HG03469 (cell line): ENCODE results near the gene DCDC2C.
"Not testable (repeated sequence)": the region's sequence is repeated elsewhere in the genome, so short reads cannot be mapped to it uniquely, and the experiment has no call there.

Source experiments
- ATAC-seq: cut with Tn5 transposase; IDR thresholded peaks from one replicate; pipeline ENCODE4 v1.9.1; 2021; ENCODE audit warnings: mild to moderate bottlenecking, moderate library complexity, moderate number of reproducible peaks; ENCODE audit not compliant: unreplicated experiment

Gene DCDC2C

DNA sequence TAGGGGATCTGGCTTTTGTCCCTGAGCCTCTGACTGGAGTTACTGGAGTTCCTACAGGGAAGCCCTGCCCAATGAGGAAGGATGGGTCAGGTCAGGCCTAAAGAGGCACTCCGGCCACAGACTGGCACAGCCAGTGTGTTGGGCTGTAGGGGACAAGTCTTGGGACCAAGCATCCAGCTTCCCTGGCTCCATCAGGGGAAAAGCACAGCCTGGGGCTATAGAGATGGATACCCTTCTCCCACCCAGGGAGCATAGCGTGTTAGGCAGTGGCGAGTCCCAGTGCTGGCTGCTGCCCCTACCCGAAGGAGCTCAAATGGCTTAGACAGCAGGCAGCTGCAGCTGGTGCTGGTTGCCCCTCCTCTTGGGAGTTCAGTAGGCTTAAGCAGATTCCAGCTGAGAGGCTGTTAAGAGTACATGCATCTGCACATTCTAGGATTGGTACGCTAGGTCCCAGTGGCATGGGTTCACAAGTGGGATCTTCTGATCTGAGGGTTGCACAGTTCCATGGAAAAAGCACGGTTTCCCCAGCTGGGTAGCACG, 111.4 kb downstream of the DCDC2C start:
- ATAC-seq = no peak

DNA sequence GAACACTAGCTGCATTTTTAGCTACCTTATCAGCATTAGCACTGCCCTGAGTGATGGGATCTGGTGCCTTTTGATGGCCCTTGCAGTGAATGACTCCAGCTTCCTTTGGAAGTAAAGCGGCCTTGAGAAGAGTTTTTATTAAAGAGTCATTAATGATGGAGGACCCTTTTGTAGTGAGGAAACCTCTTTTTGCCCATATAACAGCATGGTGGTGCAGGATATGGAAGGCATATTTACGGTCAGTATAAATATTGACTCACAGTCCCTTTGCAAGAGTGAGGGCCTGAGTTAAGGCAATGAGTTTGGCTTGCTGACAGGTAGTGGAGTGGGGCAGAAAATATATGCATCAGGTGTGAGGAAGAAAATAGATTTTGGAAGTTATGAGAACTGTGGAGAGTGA, 113.8 kb downstream of the DCDC2C start:
- ATAC-seq = not testable (repeated sequence)

DNA sequence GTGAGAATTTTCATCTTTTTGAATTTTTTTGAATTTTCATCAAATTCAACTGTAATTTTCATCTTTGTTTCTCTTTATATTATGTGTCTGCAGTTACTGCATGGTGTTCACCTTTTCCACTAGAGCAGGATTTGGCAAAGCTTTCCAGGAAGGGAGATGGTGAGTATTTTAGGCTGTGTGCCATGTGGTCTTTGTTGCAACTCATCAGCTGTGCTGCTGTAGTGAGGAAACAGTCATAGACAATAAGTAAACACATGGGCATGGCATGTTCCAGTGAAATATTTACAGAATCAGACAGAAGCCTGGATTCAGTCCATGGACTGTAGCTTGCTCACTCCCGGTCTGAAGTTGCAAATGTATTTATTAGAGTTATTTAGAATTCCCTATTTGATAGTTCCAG, 120.4 kb downstream of the DCDC2C start:
- no peak for ATAC-seq

DNA sequence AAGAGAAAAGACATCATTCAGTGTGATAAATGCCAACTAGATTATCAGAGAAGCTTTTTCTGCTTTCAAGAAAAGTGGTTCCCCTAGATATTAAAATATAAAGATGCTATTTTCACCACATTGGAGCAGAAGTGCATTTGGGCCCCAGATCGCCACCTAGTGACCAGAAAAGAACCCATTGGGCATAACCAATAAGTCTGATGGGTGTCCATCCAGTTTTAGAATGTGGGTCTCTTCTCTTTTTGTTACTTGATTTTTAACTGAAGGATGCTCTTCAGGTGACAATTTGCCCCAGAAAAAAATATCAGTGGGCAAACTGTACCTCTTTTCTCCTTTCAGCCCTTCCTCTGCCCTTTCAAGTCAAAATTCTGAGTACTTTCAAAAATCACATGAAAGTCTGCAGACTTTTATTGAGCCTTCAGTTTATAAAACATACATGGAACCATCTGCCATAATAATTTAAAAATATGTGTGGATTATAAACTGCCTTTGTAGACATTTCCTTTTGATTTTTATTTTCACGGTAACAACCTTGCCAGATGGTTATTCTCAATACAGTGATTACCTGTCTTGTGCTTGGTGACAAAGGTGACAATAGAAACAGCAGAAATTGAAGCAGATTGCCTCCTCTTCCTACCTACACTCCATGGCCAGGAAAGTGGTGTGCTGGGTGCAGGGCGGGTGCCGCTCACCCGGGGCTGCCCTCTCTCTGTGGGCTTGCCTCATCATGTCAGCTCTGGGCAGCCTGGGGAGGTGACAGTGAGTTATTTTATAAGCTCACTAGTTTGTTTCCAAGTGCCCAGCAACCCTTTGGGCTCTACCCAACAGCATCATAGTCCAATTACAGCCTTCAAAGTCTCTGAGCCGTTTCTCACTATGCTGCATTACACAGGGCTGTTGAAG, 124.5 kb downstream of the DCDC2C start:
- ATAC-seq = no peak

DNA sequence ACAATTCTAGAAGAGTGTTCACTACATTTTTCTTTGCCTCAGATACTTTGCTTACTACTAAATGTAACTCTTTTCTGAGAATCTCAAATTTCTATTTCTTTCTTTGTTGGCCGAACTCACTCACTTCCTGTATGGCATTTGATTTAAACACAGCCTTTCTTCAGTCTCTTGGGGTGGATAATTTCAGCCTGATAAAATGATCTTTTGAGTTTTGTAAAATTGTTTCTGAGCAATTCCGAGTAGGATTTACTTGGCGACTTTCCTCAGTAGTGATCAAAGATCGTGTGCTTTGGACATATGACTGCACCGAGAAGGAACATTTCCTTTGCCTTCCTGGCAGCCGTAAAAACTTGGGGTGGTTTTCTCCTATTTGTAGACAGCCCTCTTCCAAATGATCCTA, 127.4 kb downstream of the DCDC2C start:
- no peak for ATAC-seq

DNA sequence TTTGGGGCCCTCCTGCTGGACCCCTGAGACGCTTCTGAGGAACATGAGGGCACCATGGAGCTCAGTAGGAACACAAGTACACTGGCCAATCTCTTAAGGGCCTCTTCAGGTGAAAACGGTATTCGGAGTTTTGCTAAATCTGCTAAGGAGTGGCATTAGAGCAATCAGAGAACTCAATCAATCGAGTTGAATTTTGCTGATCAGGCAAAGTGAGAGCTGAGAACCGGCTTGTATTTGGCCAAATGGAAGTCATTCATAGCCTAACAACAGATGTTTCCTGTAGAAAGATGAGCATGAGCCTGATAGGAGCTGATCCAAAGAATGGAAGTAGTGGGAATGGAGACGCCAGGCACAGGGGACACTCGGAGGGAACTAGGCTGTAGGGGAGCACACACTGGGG, 133.7 kb downstream of the DCDC2C start:
- ATAC-seq = no peak

DNA sequence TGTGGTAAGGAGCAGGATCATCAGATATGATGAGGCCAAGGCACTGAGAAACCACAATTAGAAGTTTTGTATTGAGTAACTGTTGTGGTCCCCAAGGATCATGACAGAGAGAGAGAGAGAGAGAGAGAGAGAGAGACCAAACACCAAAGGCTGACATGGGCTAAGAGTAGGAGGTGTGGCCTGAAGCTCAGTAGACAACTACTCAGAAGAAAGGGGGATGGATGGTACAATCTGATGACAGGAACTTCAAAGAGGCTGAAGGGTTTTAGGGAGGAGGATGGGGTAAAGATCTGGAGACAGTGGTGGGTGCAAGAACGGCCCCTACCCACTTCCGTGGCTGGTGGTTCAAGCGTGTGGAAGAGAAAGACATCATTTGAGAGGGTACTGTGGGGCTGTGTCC, 135.0 kb downstream of the DCDC2C start:
- ATAC-seq = no peak

DNA sequence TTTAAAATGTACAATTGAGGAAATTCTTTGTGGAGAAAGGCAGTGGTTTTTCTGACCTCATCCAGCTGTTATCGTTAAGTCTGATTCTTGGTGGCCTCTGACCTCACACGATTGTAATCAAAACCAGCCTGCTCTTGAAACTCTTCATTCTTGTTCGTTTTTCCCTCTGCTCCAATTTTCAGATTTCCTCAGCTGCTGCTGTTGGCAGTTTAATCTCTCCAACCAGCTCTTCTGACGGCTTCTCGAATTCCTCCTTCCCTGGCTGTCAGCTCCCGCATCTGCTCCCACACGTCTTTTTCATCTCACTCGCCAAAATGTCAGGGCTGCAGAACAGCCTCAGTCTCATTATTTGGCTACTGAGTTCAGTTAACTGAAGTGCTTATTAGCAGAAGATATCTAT, 136.1 kb downstream of the DCDC2C start:
- no peak for ATAC-seq

DNA sequence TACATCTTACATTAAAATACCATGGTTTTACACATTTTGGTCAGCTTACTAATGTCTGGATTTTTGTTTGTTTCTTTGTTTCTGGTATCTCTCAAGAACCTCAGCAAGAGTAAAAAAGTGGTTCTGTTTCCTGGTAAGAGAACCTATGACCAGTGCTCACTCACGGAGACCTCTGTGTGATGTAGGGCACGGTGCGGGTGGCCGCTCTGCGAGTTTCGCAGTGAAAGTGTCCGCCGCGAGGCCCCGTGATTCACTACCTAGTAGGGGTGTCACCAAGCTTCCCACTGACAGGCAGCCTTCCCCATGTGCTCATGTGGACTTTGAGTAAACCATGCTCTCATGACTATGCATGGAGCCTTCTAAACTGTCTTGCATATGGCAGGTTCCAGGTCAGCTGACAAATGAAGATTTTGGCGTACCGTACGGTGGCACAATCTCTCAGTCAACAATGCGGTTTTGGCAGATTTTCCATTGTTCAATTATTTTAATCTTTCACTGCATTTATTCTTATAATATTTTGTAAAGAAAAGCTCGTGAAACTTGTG, 137.3 kb downstream of the DCDC2C start:
- no peak for ATAC-seq

DNA sequence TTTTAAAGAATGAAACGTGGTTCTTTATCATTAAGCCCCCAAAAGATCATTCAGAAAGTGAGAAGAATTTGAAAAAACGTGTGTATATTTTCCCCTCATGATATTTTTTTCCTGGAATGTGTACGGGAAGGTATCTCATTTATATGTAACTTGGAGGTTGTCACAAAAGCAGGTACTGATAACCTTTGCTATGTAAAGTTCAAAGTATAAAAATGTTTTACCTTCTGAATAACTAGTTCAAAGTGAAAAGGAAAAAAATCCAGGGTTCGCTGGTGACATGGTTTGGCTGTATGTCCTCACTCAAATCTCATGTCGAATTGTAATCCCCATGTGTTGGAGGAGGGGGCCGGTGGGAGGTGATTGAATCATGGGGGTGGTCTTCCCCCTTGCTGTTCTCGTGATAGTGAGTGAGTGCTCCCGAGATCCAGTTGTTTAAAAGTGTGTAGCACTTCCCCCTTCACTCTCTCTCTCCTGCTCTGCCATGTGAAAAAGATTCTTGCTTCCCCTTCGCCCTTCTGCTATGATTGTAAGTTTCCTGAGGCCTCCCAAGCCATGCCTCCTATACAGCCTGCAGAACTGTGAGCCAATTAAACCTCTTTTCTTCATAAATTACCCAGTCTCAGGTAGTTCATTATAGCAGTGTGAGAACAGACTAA, 144.2 kb downstream of the DCDC2C start:
- ATAC-seq = no peak

DNA sequence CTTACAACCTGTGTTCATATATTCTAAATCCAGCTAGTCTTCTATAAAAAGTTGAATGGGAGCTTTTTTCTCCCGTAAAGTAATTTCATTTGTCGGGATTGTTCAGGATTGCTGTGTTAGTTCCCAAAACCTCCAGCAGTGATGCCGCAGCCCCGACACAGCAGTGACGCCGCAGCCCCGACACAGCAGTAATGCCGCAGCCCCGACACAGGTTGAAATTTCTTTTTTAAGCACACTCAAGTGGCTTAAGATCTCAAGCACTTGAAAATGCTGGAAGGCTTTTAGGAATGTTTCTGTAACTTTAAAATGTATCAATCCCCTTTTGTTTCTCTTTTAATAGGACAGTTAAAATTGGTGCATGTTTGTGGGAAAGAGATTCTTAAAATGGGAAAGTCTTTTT, 145.4 kb downstream of the DCDC2C start:
- no peak for ATAC-seq

DNA sequence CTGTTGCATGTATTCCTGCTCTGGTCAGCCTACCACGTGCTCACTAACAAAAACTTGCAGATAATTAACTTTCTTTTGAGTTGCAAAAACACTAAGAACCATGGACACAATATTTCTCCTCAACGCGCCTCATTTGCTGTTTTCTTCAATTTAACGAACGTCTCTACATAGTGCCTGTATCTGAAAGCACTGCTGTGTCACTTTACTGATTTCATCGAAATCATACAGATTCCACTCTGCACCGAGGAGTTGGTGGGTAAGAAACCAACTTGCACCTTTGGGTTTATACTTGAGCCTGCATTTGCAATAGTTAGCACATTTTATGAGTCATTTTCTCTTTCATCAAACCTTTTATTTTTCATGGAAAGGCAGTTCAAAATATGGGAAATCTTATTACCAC, 145.8 kb downstream of the DCDC2C start:
- ATAC-seq = no peak

DNA sequence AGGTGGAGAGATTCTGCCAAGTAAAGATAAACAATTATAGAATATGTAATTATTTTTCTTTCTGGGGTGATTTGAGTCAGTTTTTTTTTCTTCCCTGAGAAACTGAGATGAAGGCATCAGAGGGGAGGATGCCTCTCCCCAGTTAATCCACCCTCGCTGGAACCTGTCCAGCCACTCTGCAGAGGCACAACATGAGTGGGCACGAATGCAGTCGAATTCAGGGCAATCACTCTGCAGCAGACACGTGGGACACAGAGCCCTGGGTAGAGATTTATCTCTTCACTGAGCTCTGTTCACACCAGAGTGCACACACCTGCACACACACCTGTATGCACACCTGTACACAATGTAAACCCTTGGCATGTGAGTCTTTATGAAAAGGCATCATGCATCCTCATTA, 154.2 kb downstream of the DCDC2C start:
- ATAC-seq = no peak

DNA sequence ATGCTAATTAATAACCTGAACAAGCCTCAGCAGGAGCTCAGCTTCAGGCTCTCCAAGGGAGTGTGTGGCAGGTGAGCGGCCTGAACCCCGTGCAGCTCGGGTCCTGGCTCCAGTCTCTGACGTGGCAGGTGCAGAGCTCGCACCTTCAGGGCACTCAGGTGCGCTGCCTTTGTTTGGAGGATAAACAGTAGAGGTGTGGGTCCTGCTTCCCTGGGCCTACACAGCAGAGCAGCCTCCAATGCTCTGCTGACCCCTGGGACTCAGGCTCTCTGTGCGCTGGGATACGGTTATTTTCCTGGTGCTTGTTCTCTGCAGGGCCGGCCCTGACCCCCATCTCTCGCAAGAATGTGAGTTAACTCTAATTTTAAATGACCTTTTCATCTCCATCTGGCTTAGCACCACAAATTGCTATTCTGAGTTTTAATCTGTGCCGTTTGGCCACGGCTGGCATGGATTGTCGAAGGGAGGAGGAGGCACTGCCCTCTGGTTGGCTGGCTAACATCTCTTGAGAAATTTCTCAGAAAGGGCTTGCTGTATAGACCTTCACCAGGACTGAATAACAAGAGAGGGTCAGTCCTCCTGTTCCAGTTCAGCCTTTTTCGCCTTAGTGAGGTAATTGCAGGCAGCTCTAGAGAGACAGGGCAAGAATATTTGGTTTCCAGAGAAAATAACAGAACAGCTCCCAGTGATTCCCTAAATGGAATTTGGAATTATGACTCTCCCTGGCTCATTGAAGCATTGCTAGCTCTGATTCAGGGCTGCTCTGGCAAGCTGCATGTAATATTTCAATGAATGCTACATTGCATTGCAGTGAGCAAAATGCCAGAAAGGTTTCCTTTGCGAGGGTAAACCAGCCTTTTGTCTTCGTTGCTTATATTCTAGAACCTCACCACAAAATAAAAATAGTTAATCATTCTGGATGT, 161.8 kb downstream of the DCDC2C start:
- no peak for ATAC-seq

DNA sequence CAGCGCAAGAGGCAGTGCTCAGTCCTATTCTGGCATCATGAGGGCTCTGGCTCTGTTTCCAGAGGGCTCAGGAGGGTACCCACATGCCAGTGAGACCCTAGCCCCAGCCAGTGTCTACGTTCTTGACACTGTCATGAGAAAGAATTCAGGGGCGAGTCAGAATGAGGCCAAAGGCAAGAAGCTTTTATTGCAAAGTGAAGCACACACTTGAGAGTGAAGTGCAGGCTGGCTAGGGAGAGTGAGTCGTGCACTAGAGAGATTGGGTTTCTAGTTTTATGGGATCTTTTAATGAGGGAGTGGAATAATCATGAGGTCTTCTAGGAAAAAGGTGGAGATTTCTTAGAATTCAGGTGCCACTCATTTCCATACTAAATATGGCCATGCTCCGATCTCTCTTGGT, 164.1 kb downstream of the DCDC2C start:
- ATAC-seq = no peak

DNA sequence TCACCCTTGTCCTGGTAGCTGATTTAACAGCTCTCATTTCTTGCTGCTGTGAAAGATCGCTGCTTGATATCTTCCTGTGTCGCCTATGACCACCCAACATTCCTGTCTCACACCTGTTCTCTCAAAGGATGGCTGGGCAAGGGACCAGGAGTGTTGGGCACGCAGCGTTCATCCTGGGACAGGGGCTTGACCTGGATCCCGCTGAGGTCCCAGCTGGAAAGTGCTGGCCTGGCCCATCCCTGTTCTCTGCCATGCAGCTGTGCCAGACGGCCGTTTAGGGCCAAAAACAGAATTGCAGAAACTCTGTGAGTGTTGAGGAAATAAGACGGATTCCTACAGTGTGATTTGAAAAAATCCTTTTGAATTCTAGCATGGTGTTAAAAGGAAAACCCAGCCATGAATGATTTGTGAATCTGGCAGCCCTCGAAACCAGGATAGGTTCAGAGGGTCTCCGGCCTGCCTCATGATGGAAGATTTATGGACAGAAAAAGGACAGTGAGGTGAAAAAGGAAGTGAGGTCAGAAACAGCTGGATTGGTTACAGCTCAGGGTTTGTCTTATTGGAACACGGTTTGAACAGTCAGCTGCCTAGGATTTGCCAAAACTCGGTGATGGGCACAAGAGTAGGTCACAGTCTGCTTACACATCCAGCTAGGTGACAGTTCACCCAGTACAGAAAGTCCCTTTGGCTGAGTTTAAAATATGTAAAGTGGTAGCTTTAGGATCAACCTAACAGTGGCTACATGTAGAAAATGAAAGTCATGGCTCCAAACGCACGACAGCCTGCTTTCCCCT, 164.8 kb downstream of the DCDC2C start:
- ATAC-seq = no peak

DNA sequence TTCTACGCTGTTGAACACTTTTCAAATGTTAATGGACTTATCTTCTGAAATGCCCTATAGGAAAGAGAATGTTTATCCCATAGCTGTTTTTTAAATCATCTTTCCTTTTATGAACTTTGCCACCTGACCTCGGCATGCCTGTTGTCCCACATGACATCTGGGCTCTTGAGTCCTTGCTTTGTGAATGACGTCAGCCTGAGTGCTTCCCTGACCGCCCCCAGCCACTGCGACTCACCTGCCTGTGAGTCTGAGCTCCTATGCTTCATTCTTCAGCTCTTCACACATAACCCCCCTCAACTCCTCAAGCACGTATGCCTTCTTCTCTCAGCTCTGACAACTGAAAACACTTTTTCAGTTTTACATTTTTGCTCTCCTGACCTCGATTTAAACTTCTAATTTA, 166.8 kb downstream of the DCDC2C start:
- ATAC-seq = no peak

DNA sequence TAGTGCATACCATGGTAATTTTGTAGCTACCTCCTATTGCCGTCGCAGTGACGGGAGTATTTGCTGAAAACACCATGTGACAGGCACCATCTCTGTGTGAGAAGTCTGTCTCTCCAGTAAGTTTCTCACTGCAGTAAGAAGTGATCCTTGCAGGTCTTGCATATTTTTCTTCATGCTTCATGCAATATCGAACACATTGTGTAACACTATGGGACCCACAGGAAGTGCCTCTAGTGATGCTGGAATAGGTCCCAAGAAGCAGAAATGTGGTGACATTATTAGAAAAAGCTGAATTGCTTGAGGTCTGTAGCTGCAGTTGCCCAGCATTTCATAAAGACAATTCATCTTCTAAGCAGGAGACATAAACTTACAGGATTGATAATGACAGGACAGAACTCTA, 167.6 kb downstream of the DCDC2C start:
- no peak for ATAC-seq

DNA sequence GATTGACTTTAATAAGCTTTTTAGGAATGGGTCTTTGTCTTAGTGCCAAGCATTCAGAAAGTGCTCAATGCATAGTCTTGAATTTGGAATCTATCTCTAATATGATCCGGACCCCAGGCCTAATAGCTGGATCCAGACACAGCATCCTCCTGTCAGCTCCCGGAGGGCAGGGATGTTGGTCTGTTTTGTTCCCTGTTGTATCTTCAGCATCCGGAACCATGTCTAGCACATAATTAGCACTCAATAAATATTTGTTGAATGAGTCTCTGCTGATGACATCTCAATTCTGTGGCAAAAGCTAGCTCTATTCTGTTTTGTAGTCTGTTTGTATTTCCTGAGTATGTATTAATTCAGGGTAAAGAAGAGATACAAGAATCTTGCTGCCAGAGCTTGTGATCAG, 169.1 kb downstream of the DCDC2C start:
- no peak for ATAC-seq

DNA sequence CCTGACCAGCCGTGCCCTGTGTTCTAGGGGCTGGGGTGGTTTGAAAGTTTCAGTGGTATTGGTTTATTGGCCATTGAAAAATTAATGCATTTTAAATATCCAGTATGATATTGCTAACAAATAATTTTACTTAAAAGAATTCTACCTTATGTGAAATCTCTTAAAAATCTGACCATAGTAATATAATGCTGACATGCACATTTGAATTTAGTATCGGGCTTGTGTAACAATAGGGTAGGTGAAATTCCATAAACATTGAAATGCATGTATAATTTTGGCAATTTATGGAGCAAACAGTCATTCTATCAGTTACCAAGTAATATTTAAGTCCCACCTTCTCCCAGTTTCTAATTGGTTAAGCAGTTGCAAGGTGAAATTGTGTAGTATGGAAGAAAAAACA, 170.5 kb downstream of the DCDC2C start:
- ATAC-seq = no peak
